Skin epidermis (tissue), 12 donors: Measurements from ENCODE around the gene SIGLEC10.
"Not testable (repeated sequence)": the region's sequence is repeated elsewhere in the genome, so short reads cannot be mapped to it uniquely, and the experiment has no call there.

Source experiments
- H3K27ac ChIP-seq, 21 experiments: fragments of 200-600 bp; sonication (generic) in 11 of 21; one replicate each; pipeline ENCODE4 v1.5.0; 2020; ENCODE audit warnings: mild to moderate bottlenecking in 3 of 21, inconsistent platforms in 2 of 21, moderate library complexity in 2 of 21
- H3K4me3 ChIP-seq, 7 experiments: fragments of 200-600 bp; sonication (generic) in 2 of 7; one replicate each; pipeline ENCODE4 v1.5.0; 2020; ENCODE audit warnings: inconsistent platforms in 2 of 7, mild to moderate bottlenecking in 2 of 7, moderate library complexity in 1 of 7

Gene SIGLEC10

GRCh38 chr19:51398096-51398704, 19.2 kb downstream of the SIGLEC10 start:
- H3K4me3 ChIP-seq, result no peak overlapping the region
- peak overlapping the region in 3 of 21 experiments; percentile 19 to 34 (median 22) for H3K27ac ChIP-seq

DNA sequence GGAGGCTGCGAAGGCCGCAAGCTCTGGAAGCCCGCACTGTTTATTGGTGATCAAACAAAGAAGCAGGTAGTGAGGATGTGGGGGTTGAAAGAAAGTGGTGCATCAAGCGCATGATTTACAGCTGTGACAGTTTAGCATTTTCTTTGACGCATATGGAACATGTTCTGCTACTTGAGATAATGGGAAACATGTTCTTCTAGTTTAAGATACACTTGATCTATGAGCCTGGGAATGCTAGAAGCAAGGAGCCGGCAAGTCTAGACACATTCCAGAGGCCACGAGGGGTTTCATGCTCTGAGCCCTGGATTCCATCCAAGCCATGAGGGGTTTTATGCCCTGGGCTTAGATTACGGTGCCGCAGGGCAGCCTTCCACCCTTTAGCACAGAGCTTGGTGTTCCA, 20.0 kb downstream of the SIGLEC10 start:
- not testable (repeated sequence) for H3K4me3 ChIP-seq
- H3K27ac ChIP-seq, result peak overlapping the region in 1 of 21 experiments; percentile 19

GRCh38 chr19:51396175-51396574, 21.3 kb downstream of the SIGLEC10 start:
- Histone ChIP-seq H3K4me3 (no peak overlapping the region), H3K27ac (no peak overlapping the region)

- Histone ChIP-seq H3K4me3 (peak overlapping the region; percentile 9 to 40 (median 26)), H3K27ac (peak overlapping the region in 18 of 21 experiments; percentile 31 to 88 (median 74))
Observed at GRCh38 chr19:51394050-51394836, 23.2 kb downstream of the SIGLEC10 start.

DNA sequence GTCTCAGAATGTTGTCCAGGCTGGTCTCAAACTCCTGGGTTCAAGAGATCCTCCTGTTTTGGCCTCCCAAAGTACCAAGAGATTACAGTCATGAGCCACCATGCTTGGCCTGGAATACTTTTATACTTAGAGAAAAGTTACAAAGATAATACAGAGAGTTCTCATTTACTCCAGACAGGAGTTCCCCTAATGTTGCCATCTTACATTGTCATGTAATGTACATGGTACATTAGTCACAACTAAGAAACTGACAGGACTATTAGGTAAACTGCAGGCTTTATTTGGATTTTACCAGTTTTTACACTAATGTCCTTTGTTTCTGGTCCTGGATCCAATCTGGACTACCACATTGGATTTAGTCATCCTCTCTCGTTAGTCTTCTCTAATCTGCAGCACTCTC, 24.7 kb downstream of the SIGLEC10 start:
- Histone ChIP-seq H3K27ac (no peak overlapping the region), H3K4me3 (no peak overlapping the region)

DNA sequence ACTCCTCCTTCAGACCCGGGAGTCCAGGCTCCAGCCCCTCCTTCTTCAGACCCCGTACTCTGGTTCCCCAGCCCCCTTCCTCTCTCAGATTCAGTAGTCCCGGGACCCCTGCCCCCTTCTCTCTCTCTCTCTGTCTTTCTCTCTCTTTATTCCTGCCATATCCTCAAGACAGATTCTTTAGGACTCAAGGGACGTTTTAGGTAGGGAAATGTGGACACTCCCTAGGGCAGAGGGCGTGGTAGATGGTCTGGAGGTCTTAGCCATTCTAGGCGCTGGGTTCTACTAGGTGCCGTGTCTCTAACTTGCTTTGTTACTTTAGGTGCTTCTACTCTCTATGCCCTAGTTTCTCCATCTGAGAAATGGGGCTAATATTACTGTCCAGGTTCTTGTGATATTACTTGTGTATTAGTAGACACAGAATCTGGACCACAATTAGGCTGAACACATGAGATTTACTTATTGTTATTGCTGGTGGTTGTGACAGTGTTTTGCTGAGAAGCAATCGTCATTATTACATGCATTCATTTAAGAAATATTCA, 26.3 kb downstream of the SIGLEC10 start:
- Histone ChIP-seq H3K4me3 (no peak overlapping the region), H3K27ac (peak overlapping the region in 2 of 21 experiments; percentile 12 to 21)

- no peak overlapping the region for H3K4me3 ChIP-seq
- H3K27ac ChIP-seq, result no peak overlapping the region
Observed at GRCh38 chr19:51389143-51389542, 28.3 kb downstream of the SIGLEC10 start.

GRCh38 chr19:51387924-51388389, 29.5 kb downstream of the SIGLEC10 start, which contains the start of gene LIM2:
LIM2 (minus strand) TSS chr19:51387974; CDS start chr19:51387443, 531 bp downstream.
- Histone ChIP-seq H3K4me3 (no peak within 1 kb of the TSS), H3K27ac (peak within 1 kb of the TSS in 2 of 21 experiments; percentile 12 to 58)

DNA sequence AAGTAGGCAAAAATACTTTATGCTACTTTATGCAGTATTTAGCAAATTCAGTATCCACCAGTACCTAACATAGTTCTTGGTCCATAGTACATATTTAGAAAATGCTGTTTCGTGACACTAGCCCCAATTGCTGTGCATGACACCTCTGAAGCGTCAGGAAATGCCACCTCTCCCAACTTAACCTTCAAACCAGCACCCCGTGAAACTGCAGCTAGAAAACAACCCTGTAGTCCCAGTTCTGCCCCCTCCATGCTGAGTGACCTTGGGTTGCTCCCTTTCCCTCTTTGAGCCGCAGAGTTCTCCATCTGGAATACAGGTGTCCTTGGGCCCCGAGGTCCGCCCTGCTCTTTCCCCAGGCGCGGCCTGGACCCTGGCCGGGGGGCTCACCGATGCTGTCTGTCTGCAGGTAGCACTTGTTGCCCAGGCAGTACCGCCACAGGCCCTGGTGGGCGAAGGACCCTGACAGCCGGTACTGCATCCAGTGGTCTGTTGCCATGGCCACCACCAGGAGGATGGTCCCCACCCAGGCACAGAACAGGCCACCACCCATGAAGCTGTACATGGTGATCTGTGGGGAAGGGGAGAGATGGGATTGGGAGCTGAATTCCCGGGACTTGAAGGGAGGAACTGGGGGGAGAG, 30.4 kb downstream of the SIGLEC10 start:
- no peak overlapping the region for H3K4me3 ChIP-seq

DNA sequence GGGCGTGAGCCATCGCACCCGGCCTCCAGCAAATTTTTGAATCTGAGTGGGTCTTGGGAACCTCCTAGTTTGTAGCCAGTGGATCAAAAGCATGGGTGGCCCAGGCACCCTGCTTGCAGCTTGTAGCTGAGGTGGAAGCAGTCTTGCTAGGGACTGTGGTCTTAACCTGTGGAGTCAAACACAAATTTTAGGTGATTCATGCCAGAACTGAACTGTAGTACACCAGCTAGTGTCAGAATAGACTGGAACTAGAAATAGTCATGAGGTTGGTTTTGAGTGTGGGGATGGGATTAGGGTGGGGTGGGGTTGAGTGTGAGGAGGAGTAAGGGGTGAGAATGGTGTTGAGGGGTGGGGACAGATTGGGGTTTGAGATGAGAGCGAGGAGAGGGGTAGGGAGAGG, 35.4 kb downstream of the SIGLEC10 start:
- no peak overlapping the region for H3K27ac ChIP-seq
- H3K4me3 ChIP-seq, result no peak overlapping the region

More for the DNA sequence above, 30.4 kb downstream of the SIGLEC10 start:
- peak overlapping the region in 2 of 21 experiments; percentile 12 to 58 for H3K27ac ChIP-seq

DNA sequence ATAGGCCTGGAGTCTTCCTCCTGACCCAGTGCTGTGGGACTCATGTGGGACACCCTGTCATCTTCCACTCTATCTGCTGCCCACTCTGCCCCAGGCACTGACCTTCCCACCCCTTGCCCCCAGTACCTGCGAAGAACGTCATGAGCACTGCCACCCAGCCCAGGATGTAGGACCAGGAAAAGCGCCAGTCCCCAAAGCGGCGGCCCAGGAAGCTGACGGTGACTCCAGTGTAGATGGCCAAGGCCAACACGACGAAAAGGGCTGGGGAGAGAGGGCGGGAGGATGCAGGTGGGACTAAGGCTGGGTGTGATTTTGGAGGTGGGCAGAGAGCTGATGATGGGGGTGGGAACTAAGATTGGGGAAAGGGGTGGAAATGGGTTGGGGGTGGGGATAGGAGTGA, 37.1 kb downstream of the SIGLEC10 start:
- H3K27ac ChIP-seq, result no peak overlapping the region

GRCh38 chr19:51377422-51377821, 40.0 kb downstream of the SIGLEC10 start:
- Histone ChIP-seq H3K27ac (no peak overlapping the region), H3K4me3 (no peak overlapping the region)

More for the DNA sequence above, 37.1 kb downstream of the SIGLEC10 start:
- H3K4me3 ChIP-seq, result no peak overlapping the region

GRCh38 chr19:51375504-51376221, 41.8 kb downstream of the SIGLEC10 start:
- no peak overlapping the region for H3K4me3 ChIP-seq
- H3K27ac ChIP-seq, result peak overlapping the region in 1 of 21 experiments; percentile 55

- Histone ChIP-seq H3K27ac (peak within 1 kb of the TSS in 15 of 21 experiments; percentile 2 to 90 (median 72)), H3K4me3 (peak within 1 kb of the TSS in 5 of 7 experiments; percentile 1 to 15 (median 5))
Observed at GRCh38 chr19:51372649-51373504, 44.6 kb downstream of the SIGLEC10 start, which contains the start of gene NKG7. NKG7 (minus strand) TSS chr19:51372654; CDS start chr19:51372535, 119 bp downstream.

- Histone ChIP-seq H3K27ac (peak overlapping the region in 14 of 21 experiments; percentile 2 to 90 (median 72)), H3K4me3 (peak overlapping the region in 5 of 7 experiments; percentile 1 to 15 (median 5))
Observed at GRCh38 chr19:51372021-51372648, 45.3 kb downstream of the SIGLEC10 start.

- Histone ChIP-seq H3K27ac (peak overlapping the region in 11 of 21 experiments; percentile 2 to 90 (median 75)), H3K4me3 (peak overlapping the region in 3 of 7 experiments; percentile 1 to 11 (median 2))
Observed at GRCh38 chr19:51371186-51371690, 46.2 kb downstream of the SIGLEC10 start.

DNA sequence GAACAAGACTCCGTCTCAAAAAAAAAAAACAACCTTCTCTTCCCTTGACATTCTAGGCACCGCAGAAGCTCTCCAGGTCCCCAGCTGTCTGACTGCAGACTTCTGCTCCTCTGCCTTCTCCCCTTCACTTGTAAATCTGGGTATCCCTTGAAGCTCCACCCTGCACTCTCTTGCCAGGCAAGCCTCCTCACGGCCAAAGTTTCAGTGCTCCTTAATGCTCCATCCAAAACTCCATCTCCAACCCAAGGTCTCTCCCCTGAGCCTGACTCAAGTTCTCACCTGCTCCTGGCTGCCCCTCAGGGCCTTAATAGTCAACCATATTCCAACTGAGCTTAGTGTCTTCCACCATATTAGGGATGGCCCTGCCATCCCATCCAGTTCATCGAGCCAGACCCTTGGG, 47.2 kb downstream of the SIGLEC10 start:
- Histone ChIP-seq H3K27ac (peak overlapping the region in 5 of 21 experiments; percentile 19 to 90 (median 80)), H3K4me3 (no peak overlapping the region)
